Activated naive CD8-positive, alpha-beta T cell treated with anti-CD3 and anti-CD28 coated beads, Interleukin-2, amount 10 ng/mL, durations not matched to agents 7 days and 5 days (primary cell): ENCODE measurements around the gene TSPAN17. TPM values are rescaled to one million over a fixed set of nuclear protein-coding genes. Genes with fewer than 3 reads are reported as not detected.

Source experiments
- ATAC-seq: fragments of 150-1000 bp; cut with Tn5 transposase; one replicate; pipeline ENCODE4 v1.10.0; 2021; ENCODE audit warnings: low read depth, moderate library complexity
- POLR2A ChIA-PET: fragments of 350-600 bp; sonication (Branson Sonifier 250); formaldehyde crosslinking; loops from one replicate; lab custom pipeline; 2021; ENCODE audit warnings: antibody characterized with exemption; lab: Charles Lee
- DNase-seq: peaks from one replicate; pipeline ENCODE4 v3.0.0; 2021
- H3K27ac Mint-ChIP-seq: one replicate; pipeline ENCODE4 v1.8.0; 2022; ENCODE audit warnings: mild to moderate bottlenecking, mixed read lengths
- H3K27me3 Mint-ChIP-seq: one replicate; pipeline ENCODE4 v1.8.0; 2022; ENCODE audit warnings: mild to moderate bottlenecking, moderate library complexity, mixed read lengths
- H3K36me3 Mint-ChIP-seq: one replicate; pipeline ENCODE4 v1.8.0; 2021; ENCODE audit warnings: mild to moderate bottlenecking, mixed read lengths
- H3K4me1 Mint-ChIP-seq: one replicate; pipeline ENCODE4 v1.8.0; 2021; ENCODE audit warnings: mixed read lengths
- H3K4me3 Mint-ChIP-seq: one replicate; pipeline ENCODE4 v1.8.0; 2022; ENCODE audit warnings: mild to moderate bottlenecking, moderate library complexity, mixed read lengths
- H3K9me3 Mint-ChIP-seq: one replicate; pipeline ENCODE4 v1.8.0; 2021; ENCODE audit warnings: mixed read lengths
- total RNA-seq, 2 experiments: library from RNA; stranded (reverse); gene quantifications; one replicate each; pipeline ENCODE4 v1.2.3, GENCODE V29; 2021

Gene TSPAN17
- total RNA-seq, 2 experiments from 2014 or later, result 39.6 to 40.7 TPM

GRCh38 chr5:176651472-176651980, 4.2 kb downstream of the TSPAN17 start:
- Mint-ChIP-seq H3K4me3 (no peak overlapping the region), H3K36me3 (peaks cover 9% of the 10 kb centered on the region), H3K27ac (no peak overlapping the region), H3K4me1 (peaks cover 41% of the 10 kb centered on the region), H3K27me3 (no peaks in the 10 kb centered on the region), H3K9me3 (no peaks in the 10 kb centered on the region)
- ATAC-seq, result no peak
- DNase-seq, result no peak
- POLR2A ChIA-PET, result no interaction called here

GRCh38 chr5:176652136-176652535, 4.9 kb downstream of the TSPAN17 start:
- POLR2A ChIA-PET, result no interaction called here
- DNase-seq (no peak), ATAC-seq (no peak)
- Mint-ChIP-seq H3K27me3 (no peaks in the 10 kb centered on the region), H3K4me1 (peaks cover 40% of the 10 kb centered on the region), H3K36me3 (peaks cover 9% of the 10 kb centered on the region), H3K4me3 (no peak overlapping the region), H3K27ac (no peak overlapping the region), H3K9me3 (no peaks in the 10 kb centered on the region)

- Mint-ChIP-seq H3K27ac (peak overlapping the region; percentile 63), H3K36me3 (peaks cover 9% of the 10 kb centered on the region), H3K4me1 (peaks cover 45% of the 10 kb centered on the region), H3K27me3 (no peaks in the 10 kb centered on the region), H3K9me3 (no peaks in the 10 kb centered on the region), H3K4me3 (no peak overlapping the region)
- POLR2A ChIA-PET, result no interaction called here
- no peak for DNase-seq
- no peak for ATAC-seq
These were observed 6.4 kb downstream of the TSPAN17 start for GRCh38 chr5:176653401-176654385.

- ATAC-seq (no peak), DNase-seq (no peak)
- H3K36me3 Mint-ChIP-seq, result peaks cover 9% of the 10 kb centered on the region
- peaks cover 45% of the 10 kb centered on the region for H3K4me1 Mint-ChIP-seq
- H3K9me3 Mint-ChIP-seq, result no peaks in the 10 kb centered on the region
- no peaks in the 10 kb centered on the region for H3K27me3 Mint-ChIP-seq
- POLR2A ChIA-PET, result no interaction called here
- no peak overlapping the region for H3K4me3 Mint-ChIP-seq
- no peak overlapping the region for H3K27ac Mint-ChIP-seq
These were observed 7.6 kb downstream of the TSPAN17 start for GRCh38 chr5:176654856-176655255.

GRCh38 chr5:176656467-176656990, 9.2 kb downstream of the TSPAN17 start:
- ATAC-seq, result no peak
- no peaks in the 10 kb centered on the region for H3K9me3 Mint-ChIP-seq
- no peaks in the 10 kb centered on the region for H3K27me3 Mint-ChIP-seq
- no peak for DNase-seq
- no peak overlapping the region for H3K4me3 Mint-ChIP-seq
- H3K27ac Mint-ChIP-seq, result no peak overlapping the region
- H3K4me1 Mint-ChIP-seq, result peaks cover 40% of the 10 kb centered on the region
- peaks cover 9% of the 10 kb centered on the region for H3K36me3 Mint-ChIP-seq
- POLR2A ChIA-PET, result no interaction called here

- DNase-seq (peak; percentile 78), ATAC-seq (peak; percentile 69)
- Mint-ChIP-seq H3K4me1 (peaks cover 34% of the 10 kb centered on the region), H3K27me3 (no peaks in the 10 kb centered on the region), H3K9me3 (no peaks in the 10 kb centered on the region), H3K27ac (peak overlapping the region; percentile 64), H3K36me3 (peaks cover 7% of the 10 kb centered on the region), H3K4me3 (peak overlapping the region; percentile 64)
- POLR2A ChIA-PET, result interaction anchor here (4.6 kb wide), 1 partner anchor 10 kb away, joined by 33 read pairs; the partner anchor contains the start of gene TSPAN17
These were observed 10.8 kb downstream of the TSPAN17 start for GRCh38 chr5:176658007-176658599.

- POLR2A ChIA-PET, result interaction anchor here (4.6 kb wide), 1 partner anchor 11 kb away, joined by 33 read pairs; the partner anchor contains the start of gene TSPAN17
- peak; percentile 47 for ATAC-seq
- peak; percentile 54 for DNase-seq
- Mint-ChIP-seq H3K4me3 (peak overlapping the region; percentile 64), H3K27me3 (peaks cover 6% of the 10 kb centered on the region), H3K4me1 (peaks cover 27% of the 10 kb centered on the region), H3K9me3 (no peaks in the 10 kb centered on the region), H3K27ac (peak overlapping the region; percentile 64), H3K36me3 (peaks cover 2% of the 10 kb centered on the region)
These were observed 11.7 kb downstream of the TSPAN17 start for GRCh38 chr5:176658817-176659511.

GRCh38 chr5:176659512-176659839, 12.2 kb downstream of the TSPAN17 start:
- Mint-ChIP-seq H3K27me3 (peaks cover 11% of the 10 kb centered on the region), H3K4me3 (peak overlapping the region; percentile 13), H3K9me3 (no peaks in the 10 kb centered on the region), H3K27ac (no peak overlapping the region), H3K4me1 (peaks cover 27% of the 10 kb centered on the region), H3K36me3 (peaks cover 2% of the 10 kb centered on the region)
- POLR2A ChIA-PET, result interaction anchor here (4.6 kb wide), 1 partner anchor 11 kb away, joined by 33 read pairs; the partner anchor contains the start of gene TSPAN17
- ATAC-seq (no peak), DNase-seq (no peak)

- peak overlapping the region; percentile 20 for H3K4me3 Mint-ChIP-seq
- H3K27ac Mint-ChIP-seq, result peak overlapping the region; percentile 60
- H3K9me3 Mint-ChIP-seq, result no peaks in the 10 kb centered on the region
- DNase-seq, result no peak
- peaks cover 12% of the 10 kb centered on the region for H3K27me3 Mint-ChIP-seq
- POLR2A ChIA-PET, result interaction anchor here (0.8 to 4.6 kb wide), 4 partner anchors 12 to 453 kb away, joined by 3 to 33 read pairs (median 4); partner anchors contain the start of gene TSPAN17
- ATAC-seq, result no peak
- peaks cover 2% of the 10 kb centered on the region for H3K36me3 Mint-ChIP-seq
- peaks cover 27% of the 10 kb centered on the region for H3K4me1 Mint-ChIP-seq
These were observed 12.7 kb downstream of the TSPAN17 start for GRCh38 chr5:176659860-176660461.

GRCh38 chr5:176660530-176660859, 13.2 kb downstream of the TSPAN17 start:
- DNase-seq (no peak), ATAC-seq (peak; percentile 23)
- POLR2A ChIA-PET, result interaction anchor here (0.8 to 4.6 kb wide), 4 partner anchors 12 to 453 kb away, joined by 3 to 33 read pairs (median 4); partner anchors contain the start of gene TSPAN17
- peaks cover 2% of the 10 kb centered on the region for H3K36me3 Mint-ChIP-seq
- H3K27ac Mint-ChIP-seq, result no peak overlapping the region
- H3K4me1 Mint-ChIP-seq, result peaks cover 27% of the 10 kb centered on the region
- H3K4me3 Mint-ChIP-seq, result no peak overlapping the region
- H3K9me3 Mint-ChIP-seq, result no peaks in the 10 kb centered on the region
- peaks cover 13% of the 10 kb centered on the region for H3K27me3 Mint-ChIP-seq

- H3K27me3 Mint-ChIP-seq, result peaks cover 15% of the 10 kb centered on the region
- H3K4me1 Mint-ChIP-seq, result peaks cover 27% of the 10 kb centered on the region
- H3K36me3 Mint-ChIP-seq, result peaks cover 2% of the 10 kb centered on the region
- no peak overlapping the region for H3K27ac Mint-ChIP-seq
- H3K4me3 Mint-ChIP-seq, result no peak overlapping the region
- no peaks in the 10 kb centered on the region for H3K9me3 Mint-ChIP-seq
- ATAC-seq, result peak; percentile 73
- POLR2A ChIA-PET, result interaction anchor here (0.6 to 4.6 kb wide), 5 partner anchors 13 to 450 kb away, joined by 3 to 33 read pairs (median 3); partner anchors contain the start of gene TSPAN17
- DNase-seq, result peak; percentile 83
These were observed 13.8 kb downstream of the TSPAN17 start for GRCh38 chr5:176660860-176661641.

- Mint-ChIP-seq H3K36me3 (no peaks in the 10 kb centered on the region), H3K27ac (no peak overlapping the region), H3K4me1 (peaks cover 25% of the 10 kb centered on the region), H3K9me3 (no peaks in the 10 kb centered on the region), H3K4me3 (no peak overlapping the region), H3K27me3 (peaks cover 18% of the 10 kb centered on the region)
- ATAC-seq (no peak), DNase-seq (no peak)
- POLR2A ChIA-PET, result interaction anchor here (0.9 to 4.6 kb wide), 2 partner anchors 13 to 408 kb away, joined by 3 to 33 read pairs; partner anchors contain the start of gene TSPAN17
These were observed 14.4 kb downstream of the TSPAN17 start for GRCh38 chr5:176661676-176662075.
